NCI-H2227 (cell line): Measurements from ENCODE around the gene TBC1D12.

ENCODE experiments used
- DNase-seq: peaks from one replicate; lab custom pipeline; 2025; ENCODE audit not compliant: unreplicated experiment; lab: John Stamatoyannopoulos, UW

The TBC1D12 gene

DNA sequence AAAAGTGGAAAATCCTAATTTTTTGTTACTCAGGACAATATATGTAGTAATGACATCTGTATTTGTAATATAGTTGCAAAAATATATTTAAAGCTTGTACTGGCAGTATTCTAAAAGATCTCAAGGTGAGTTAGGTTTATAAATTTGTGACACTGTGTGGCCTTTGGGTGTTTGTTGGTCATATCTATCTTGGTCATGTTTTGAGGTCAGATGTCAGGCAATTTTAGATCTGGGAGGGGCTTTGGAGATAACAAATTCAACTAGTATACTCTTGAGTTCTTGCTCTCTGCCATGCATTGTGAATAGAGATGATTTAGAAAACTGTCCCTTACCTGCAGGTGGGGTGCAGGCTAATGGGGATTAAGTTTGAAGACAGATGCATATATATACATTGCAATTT, 3.1 kb downstream of the TBC1D12 start:
- DNase-seq = no peak

DNA sequence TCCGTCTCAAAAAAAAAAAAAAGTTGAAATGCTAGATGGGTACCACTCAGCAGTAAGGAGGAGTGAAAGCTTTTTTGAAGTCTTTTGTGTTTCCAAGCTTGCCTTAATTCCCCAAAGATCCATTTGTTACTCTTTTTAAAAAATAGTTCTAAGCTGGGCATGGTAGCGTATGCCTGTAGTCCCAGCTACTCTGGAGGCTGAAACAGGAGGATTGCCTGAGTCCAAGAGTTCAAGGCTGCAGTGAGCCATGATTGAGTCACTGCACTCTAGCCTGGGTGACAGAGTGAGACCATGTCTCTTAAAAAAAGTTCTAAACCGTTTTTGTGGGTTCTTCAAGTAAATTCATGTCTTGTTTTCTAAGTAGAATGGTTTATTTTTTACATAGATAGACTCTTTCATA, 5.3 kb downstream of the TBC1D12 start:
- DNase-seq = no peak

DNA sequence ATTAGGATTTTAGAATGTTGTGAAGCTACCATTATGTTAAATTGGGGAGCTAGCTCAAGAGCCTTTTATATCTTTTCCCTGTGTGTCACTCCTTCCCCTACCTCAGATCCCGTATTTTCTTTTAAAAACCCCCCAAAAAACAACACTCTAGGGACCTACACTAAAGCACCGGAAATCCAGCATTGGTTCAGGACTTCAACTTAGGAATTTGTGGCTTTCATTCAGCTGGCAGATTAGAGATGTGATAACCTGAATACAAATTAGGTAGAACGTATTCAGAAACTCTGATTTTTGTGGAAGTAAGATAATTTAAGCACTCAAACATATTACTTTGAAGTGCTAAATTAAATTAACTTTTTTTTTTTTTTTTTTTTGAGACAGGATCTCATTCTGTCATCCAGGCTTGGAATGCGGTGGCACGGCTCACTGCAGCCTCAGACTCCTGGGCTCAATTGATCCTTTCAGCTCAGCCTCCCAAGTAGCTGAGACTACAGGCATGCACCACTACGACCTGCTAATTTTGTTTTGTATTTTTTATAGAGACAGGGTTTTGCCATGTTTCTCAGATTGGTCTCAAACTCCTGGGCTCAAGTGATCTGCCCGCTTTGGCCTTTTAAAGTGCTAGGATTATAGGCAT, 6.8 kb downstream of the TBC1D12 start:
- DNase-seq = no peak

DNA sequence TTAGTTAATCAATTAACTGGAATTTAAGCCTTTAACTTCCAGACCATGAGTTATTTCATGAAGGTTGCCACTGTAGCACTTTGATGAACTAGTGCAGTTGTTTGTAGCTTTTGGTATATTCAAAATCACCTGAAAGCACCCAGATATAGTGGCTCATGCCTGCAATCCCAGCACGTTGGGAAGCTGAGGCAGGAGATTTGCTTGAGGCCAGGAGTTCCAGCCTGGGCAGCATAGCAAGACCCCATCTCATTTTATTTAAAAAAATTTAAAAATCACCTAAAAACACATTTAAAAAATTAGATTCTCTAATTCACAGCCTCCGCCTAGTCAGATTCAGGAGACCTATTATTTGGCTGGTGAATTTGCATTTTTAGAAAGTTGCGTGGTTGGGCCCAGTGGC, 9.0 kb downstream of the TBC1D12 start:
- DNase-seq = no peak

DNA sequence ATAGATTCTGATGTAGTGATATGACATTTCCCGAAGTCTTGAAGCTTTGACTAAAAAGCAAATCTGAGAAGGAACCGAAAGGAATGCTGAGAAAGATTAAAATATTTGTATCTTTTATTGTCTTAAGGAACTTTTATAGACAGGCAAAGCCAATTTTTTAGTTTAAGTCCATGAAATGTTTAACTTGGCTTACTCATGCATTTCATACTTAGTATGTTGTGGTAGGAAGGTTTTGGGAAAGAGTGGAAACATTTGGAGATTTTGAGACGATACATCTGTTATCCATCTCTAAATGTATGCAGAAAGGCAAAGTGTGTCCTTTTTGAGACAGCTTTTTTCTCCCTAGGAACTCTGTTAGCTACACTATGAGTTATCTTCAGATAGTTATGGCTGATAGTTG, 10.1 kb downstream of the TBC1D12 start:
- DNase-seq = no peak

DNA sequence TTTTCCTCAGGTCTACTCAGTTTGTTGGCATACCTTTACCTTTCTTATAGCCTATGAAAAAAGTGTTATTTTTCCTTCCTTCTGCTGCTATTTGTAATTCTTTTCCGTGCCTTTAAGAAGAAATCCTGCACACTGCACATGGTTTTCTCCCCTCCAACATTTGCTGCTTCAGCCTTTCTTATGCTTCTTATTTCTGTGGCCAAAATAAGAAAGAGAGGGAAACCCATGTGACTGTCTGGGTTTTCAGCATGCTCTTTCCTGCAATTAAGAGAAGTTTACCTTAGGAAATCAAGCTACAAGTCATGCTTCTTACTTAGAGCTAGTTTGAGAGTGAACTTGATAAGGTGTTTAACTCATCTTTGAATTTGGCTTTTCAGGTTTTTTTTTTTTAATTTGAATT, 11.0 kb downstream of the TBC1D12 start:
- no peak for DNase-seq

DNA sequence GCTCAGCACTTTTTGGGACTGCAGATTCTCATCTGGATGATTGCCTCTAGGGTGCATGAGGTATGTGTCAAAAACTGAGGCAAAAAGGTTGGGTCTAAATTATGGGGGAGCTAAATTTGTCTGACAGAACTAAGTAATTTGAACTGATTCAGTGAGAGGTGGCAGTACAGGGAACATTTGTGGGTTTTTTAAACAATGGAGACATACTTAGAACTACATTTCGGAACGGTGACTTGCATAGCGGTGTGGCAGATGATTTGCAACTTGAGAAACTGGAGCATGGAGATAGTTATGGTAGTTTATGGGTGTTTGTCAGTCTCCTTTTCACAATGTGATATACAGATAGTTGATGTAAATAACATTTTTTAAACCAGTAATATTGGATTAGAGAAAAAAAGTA, 14.6 kb downstream of the TBC1D12 start:
- DNase-seq = no peak

DNA sequence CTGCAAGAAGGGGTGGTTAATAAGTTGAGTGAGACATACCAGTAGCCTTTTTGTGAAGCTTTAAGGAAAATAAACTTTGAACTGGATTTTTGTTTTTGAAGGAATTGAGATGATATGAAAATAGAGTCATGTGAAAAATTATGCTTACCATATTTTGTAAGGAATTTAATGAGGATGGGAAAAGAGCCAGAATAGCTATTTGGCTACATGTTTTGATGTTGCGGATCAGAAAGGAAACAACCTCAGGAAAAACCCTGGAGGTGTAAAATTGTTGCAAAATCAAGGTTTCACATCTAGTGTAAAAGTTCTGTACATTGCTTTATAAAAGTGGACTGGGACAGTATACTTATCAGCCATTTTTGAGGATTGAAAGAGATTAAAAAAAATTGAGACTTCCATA, 15.0 kb downstream of the TBC1D12 start:
- no peak for DNase-seq

DNA sequence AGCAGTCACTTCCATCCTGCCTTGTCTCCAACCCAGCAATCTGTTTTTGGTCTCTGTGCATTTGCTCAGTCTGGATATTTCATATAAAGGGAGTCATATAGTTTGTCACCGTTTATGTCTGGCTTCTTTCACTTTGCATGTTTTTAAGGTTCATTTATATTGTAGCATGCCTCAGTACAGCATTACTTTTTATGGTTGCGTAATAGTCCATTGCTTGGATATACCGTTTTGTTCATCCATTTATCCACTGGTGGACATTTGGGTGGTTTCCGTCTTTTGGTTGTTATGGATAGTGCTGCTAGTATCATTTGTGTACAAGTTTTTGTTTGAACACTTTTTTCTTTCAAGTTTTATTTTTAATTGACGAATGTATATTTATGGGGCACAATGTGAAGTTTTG, 18.2 kb downstream of the TBC1D12 start:
- DNase-seq = no peak

DNA sequence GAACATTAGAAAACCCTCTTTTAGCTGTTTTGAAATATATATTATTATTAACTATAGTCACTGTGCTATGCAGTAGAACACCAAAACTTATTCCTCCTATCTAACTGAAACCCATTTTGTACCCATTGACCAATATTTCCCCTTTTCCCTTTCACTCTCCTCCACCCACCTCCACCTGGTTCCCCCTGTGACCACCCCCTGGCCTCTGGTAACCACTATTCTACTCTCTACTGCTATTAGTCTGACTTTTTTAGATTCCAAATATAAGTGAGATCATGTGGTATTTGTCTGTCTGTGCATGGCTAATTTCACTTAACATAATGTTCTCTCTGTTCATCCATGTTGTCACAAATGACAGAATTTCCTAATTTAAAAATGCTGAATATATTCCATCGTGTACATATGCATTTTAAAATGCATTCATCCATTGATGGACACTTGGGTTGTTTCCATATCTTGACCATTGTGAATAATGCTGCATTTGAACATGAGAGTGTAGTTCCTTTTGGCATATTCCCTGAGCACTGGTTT, 18.7 kb downstream of the TBC1D12 start:
- DNase-seq = no peak

DNA sequence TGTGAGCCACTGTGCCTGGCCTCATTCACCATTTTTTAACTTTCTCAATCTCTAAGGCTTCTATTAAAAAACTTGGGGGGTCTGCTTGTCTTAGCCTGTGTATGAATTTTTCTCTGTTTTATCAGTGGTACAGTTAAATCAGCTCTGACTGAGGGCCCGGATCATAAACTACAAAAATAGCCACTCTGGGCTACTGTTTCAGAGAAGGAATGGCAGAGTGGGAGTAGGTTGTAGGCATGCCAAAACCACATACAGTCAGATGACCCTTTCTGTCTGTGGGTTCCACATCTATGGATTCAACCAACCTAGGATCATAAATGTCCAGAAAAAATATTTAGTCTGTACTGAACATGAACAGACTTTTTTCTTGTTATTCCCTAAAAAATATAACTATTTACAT, 21.3 kb downstream of the TBC1D12 start:
- no peak for DNase-seq

DNA sequence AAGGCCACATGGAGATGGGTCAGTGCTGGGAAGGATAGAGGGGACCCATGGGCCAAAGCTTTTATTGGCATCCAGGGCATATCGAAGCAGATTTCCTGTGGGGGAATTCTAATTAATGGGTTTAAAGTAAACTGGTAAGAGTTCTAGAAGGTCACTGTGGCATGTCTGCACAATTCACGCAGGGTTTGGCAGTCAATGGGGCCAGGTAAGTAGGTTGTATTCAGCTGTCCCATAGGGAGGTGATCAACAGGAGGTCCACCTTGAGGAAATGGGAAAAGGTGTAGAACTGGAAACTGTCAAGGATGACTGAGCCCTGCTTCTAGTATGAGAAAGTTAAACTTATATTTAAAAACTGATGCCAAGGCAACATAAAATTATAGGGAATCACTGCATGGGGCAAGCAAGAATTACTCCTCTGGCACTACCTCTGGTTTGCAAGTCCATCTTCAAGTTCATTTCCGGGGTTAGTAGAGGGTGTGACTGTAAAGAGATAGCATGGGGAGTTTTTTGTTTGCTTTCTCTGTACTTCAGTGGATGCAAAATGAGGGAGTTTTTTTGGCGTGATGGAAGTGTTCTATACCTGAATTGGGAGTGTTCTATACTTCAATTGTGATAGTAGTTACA, 22.5 kb downstream of the TBC1D12 start:
- no peak for DNase-seq

DNA sequence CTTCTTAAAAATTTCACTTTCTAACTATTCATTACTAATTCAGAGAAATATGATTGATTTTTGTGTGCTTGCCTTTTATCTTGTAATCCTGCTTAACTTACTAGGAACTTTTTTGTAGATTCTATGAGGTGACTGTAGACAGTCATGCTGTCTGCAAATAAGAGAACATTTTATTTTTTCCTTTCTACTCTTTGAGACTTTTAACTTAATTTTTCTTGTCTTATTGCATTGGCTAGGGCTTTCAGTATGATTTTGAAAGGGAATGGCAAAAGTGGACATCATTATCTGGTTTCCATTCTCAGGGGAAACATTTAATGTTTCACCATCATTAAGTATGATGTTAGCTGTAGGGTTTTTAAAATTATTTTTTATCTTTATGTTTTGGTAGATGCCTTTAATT, 23.6 kb downstream of the TBC1D12 start:
- DNase-seq = no peak

DNA sequence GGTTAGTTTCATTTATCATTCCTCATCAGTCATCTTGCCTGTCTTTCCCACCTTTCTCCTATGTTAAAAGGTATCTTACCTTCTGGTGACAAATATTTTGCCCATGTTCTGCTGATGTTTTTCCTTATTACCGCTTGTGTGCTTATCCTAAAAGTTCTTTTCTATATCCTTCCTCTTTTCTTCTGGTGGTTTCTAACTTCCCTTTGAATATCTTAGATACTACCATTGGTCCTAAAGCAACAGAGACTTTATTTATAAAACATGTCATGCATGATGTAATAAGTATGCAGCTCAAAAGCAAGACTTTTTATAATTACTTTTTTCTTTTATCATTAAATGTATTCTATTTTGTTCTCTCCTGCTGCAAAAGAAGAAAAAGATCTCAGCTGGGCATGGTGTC, 24.8 kb downstream of the TBC1D12 start:
- DNase-seq = no peak

DNA sequence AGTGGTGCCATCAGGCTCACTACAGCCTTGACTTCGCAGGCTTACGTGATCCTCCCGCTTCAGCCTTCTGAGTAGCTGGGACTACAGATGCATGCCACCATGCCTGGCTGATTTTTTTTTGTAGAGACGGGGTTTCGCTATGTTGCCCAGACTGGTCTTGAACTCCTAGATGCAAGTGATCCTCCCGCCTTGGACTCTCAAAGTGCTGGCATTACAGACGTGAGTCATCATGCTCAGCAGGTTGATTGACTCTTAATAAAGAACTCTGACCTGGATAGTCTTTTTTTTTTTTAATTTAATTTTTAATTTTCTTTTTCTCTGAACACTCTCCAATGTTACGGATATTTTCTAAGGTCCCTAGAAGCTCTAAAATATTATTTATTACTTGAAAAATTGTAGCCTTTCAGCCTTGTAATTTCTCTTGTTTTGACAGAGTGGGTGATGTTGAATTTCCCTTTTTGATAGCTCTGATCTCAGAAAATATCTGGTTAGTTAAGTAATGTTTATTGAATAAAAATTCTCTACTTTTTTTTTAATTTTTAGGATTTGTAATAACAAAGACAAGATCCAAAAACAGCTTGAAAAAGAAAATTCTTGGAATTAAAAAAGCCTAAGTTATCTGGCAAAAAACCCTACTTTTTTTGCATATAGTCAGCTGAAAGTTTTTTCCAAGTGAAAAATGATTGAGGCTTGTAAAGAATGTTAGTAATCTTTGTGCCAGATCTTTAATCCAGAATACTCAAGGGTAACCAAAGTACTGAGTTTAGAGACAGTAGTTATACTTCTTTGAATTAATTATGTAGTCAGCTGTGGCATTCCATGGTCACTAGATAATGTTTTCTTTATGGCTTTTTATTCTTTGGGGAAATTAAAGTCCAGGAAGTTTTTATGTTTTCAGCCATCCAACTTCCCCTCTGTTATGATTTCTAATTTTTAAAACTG, 26.7 kb downstream of the TBC1D12 start:
- DNase-seq = no peak

DNA sequence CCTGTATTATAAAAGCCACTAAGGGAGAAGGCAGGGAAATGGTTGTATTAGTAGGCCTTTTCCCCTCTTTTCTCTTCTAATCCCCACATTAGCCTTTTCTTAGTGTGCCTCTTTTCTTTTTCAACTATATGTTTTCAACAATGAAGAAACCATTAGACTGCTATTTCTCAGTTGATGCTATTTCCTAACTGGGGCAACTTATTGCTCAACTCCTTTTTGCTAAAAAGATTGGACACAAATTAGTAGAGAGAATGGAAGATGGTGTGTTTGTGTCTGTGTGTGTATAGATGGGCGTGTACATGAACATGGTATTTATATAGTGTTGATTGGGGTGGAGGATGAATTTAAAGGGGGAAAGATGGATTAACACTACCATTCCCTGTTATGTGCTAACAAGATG, 28.4 kb downstream of the TBC1D12 start:
- DNase-seq = no peak

DNA sequence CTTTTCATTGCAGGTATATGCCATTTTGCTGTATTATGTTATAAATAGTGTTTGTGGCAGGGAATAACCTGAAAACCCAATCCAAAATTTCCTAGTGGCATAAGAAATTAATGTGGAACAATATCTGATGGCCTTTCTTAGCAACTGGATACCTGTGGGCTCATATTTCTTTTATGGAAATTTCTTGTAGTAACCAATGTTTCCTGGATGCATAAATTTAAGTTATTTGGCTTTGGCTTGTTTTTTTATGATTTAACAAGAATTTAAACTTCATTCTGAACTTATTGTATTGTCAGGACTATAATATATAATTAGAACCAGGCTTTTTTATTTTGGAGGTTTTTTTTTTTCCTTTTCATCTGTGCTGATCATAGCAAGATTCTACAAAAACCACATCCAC, 30.1 kb downstream of the TBC1D12 start:
- DNase-seq = no peak

DNA sequence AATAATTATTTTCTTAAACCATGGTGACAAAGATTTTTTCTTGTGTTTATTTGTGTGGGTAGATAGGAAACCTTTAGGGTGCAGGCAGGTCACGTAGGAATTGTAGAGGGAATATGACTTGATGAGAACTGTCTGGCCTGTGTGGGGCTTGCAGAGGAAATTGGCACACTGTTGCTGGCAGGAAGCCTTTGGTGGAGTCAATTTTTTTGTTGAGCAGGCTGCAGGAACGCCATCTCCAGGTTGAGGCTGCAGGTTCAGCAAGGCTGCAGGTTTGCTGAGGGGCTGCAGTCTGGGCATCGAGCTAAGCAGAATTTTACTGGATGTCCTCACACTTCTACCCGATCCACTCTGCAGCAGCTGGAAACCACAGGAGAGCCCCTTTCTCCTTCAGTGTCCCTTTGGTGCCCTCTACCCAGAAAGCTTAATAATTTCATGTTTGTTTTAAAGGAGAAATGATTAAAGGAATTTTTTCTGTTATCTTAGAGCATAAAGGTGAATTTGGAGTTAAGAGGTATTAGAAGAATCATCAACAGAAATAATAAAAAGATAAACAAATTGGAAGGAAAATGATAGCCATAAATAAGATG, 37.0 kb downstream of the TBC1D12 start:
- no peak for DNase-seq

DNA sequence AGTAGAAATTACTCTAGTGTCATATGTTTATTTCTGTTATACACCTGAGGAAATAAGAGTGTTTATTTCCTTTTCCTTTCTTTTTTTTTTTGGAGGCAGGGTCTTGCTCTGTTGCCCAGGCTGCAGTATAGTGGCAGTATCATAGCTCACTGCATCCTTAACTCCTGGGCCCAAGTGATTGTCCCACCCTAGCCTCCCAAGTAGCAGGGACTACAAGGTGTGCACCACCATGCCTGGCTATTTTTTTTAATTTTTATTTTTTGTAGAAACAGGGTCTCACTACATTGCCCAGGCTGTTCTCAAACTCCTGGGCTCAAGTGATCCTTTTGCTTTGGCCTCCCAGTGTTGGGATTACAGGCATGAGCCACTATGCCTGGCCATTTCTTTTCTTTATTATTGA, 37.8 kb downstream of the TBC1D12 start:
- DNase-seq = no peak

DNA sequence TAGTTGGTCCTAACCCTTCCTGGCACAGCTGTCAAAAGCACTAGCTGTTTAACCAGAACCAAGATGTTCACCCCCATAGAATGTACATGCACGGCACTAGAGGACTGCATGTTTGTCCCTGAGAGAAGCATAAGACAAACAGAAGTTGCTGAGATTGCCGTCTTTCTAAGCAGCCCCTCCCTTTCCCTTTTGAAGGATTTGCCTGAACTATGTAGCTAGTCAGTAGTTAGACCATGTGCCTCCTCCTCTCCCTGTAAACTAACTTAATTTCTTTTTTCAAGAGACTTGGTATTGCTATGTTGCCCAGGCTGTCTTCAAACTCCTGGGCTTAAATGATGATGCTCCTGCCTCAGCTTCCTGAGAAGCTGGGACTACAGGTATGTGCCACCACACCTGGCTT, 40.7 kb downstream of the TBC1D12 start:
- DNase-seq = no peak

DNA sequence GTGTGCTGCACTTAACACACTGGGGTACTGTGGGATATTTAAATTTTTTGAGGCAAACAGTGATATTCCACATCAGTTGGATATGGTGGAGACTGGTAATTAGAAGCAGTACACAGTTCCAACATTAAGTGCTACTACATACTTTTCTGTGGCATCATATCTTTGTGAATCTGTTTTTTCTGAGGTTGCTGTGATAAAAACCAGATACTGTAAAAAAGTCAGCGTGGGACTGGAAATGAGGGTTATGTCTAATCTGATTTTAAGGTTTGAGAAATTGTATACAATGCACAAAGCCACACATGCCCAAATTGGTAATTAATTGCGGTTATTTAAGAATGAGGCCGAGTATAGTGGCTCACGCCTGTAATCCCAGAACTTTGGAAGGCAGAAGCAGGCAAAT, 41.2 kb downstream of the TBC1D12 start:
- no peak for DNase-seq

DNA sequence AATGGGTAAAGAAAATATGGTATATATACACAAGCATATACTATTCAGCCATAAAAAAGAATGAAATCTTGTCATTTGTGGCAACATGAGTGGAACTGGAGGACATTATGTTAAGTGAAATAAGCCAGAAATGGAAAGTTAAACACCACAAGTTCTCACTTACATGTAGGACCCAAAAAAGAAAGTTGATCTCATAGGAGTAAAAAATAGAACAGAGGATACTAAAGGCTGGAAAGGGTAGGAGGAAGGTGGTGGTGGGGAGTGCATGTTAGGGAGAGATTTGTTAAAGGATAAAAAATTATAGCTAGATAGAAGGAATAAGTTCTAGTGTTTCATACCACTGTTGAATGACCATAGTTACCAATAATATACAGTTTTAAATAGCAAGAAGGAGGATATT, 48.4 kb downstream of the TBC1D12 start:
- no peak for DNase-seq
